Choroid plexus epithelial cell (primary cell): Measurements from ENCODE around the gene PDIA2.

Experiments
- DNase-seq: peaks from one replicate; pipeline ENCODE4 v3.0.0-alpha.2; 2010; ENCODE audit warnings: low read depth
- H3K4me3 ChIP-seq: 2 replicates; pipeline ENCODE4 v1.5.1; 2011; ENCODE audit warnings: low read depth, mild to moderate bottlenecking, control low read depth, low read length, moderate library complexity
- CTCF ChIP-seq: conservative IDR thresholded peaks from 2 replicates; pipeline ENCODE4 v1.5.1; 2011; ENCODE audit warnings: low read depth, mild to moderate bottlenecking, control low read depth, inconsistent platforms, low read length, moderate library complexity

Gene PDIA2

GRCh38 chr16:305916-306626, 23.1 kb downstream of the PDIA2 start:
- H3K4me3 ChIP-seq: no peak overlapping the region
- TF ChIP-seq CTCF: no peak
- DNase-seq: no peak

- H3K4me3 ChIP-seq: no peak overlapping the region
- DNase-seq: no peak
- no peak for TF ChIP-seq CTCF
Observed at GRCh38 chr16:306911-307370, 24.0 kb downstream of the PDIA2 start.

- H3K4me3 ChIP-seq: no peak overlapping the region
- no peak for TF ChIP-seq CTCF
- no peak for DNase-seq
Observed at GRCh38 chr16:307691-308312, 24.8 kb downstream of the PDIA2 start.

- no peak for TF ChIP-seq CTCF
- no peak for DNase-seq
Observed at GRCh38 chr16:309476-309875, 26.5 kb downstream of the PDIA2 start.

GRCh38 chr16:311725-312124, 28.8 kb downstream of the PDIA2 start:
- H3K4me3 ChIP-seq: no peak overlapping the region
- TF ChIP-seq CTCF: no peak
- DNase-seq: no peak

More at GRCh38 chr16:309476-309875, 26.5 kb downstream of the PDIA2 start:
- no peak overlapping the region for H3K4me3 ChIP-seq

GRCh38 chr16:314351-314750, 31.4 kb downstream of the PDIA2 start:
- DNase-seq: no peak
- TF ChIP-seq CTCF: no peak
- H3K4me3 ChIP-seq: no peak overlapping the region
